HepG2 (cell line): ENCODE results near the gene EWSR1.

Experiments
- AKNA ChIP-seq: sonication (generic); formaldehyde crosslinking; IDR thresholded peaks from 2 replicates; pipeline ENCODE4 v1.4.0; 2020; ENCODE audit warnings: missing genetic modification reagents, borderline replicate concordance
- CBFB ChIP-seq: sonication (generic); formaldehyde crosslinking; IDR thresholded peaks from 2 replicates; pipeline ENCODE4 v1.4.0; 2020; ENCODE audit warnings: missing genetic modification reagents
- ETV6 ChIP-seq: sonication (generic); formaldehyde crosslinking; conservative IDR thresholded peaks from 2 replicates; pipeline ENCODE4 v1.4.0; 2020; ENCODE audit warnings: missing genetic modification reagents
- KDM1A ChIP-seq: IDR thresholded peaks from 2 replicates; pipeline ENCODE4 v1.6.1; 2016; ENCODE audit warnings: missing compliant biosample characterization
- NR2F6 ChIP-seq, 2 experiments: IDR thresholded peaks; 2 replicates each; pipeline ENCODE4 v1.6.1; 2016; ENCODE audit warnings: antibody characterized with exemption in 1 of 2, mild to moderate bottlenecking in 1 of 2
- POLR2A ChIP-seq, 2 experiments: IDR thresholded peaks; 2 replicates each; pipeline ENCODE4 v1.6.1; 2011; ENCODE audit warnings: low read depth in 2 of 2, low read length in 2 of 2, mild to moderate bottlenecking in 1 of 2, moderate library complexity in 1 of 2; ENCODE audit not compliant: insufficient read depth in 1 of 2
- POLR2AphosphoS5 ChIP-seq: IDR thresholded peaks from 2 replicates; pipeline ENCODE4 v1.6.1; 2012; ENCODE audit warnings: low read depth, low read length
- RARA ChIP-seq: IDR thresholded peaks from 2 replicates; pipeline ENCODE4 v1.6.1; 2016; ENCODE audit warnings: missing genetic modification reagents, missing compliant biosample characterization
- SCMH1 ChIP-seq: sonication (generic); formaldehyde crosslinking; IDR thresholded peaks from 2 replicates; pipeline ENCODE4 v1.9.0; 2021; ENCODE audit warnings: missing genetic modification reagents, mild to moderate bottlenecking, borderline replicate concordance
- SMC3 ChIP-seq: IDR thresholded peaks from 2 replicates; pipeline ENCODE4 v1.6.1; 2011; ENCODE audit warnings: low read length, improper control_type of control experiment
- USF2 ChIP-seq, 2 experiments: sonication (generic) in 1 of 2; formaldehyde crosslinking in 1 of 2; IDR thresholded peaks; 2 replicates each; pipeline versions ENCODE4 v1.5.1 to v1.6.1; 2011 to 2020; ENCODE audit warnings: borderline replicate concordance in 1 of 2, low read depth in 1 of 2, low read length in 1 of 2, mild to moderate bottlenecking in 1 of 2, missing genetic modification reagents in 1 of 2, moderate library complexity in 1 of 2
- ZNF367 ChIP-seq: sonication (generic); formaldehyde crosslinking; IDR thresholded peaks from 2 replicates; pipeline ENCODE4 v1.4.0; 2020; ENCODE audit warnings: missing genetic modification reagents, borderline replicate concordance

- TF ChIP-seq SCMH1: no peak
- TF ChIP-seq NR2F6 (IDR thresholded peaks at IDR 0.05): no peak
- TF ChIP-seq NR2F6 (CRISPR knock-in tag; IDR thresholded peaks at IDR 0.05): no peak
- TF ChIP-seq RARA (CRISPR knock-in tag): no peak
- no peak for TF ChIP-seq POLR2A (IDR thresholded peaks at IDR 0.05; ENCODE audit: insufficient read depth in 1 of 2, low read depth in 2 of 2, low read length in 2 of 2)
- TF ChIP-seq SMC3: no peak
- TF ChIP-seq POLR2AphosphoS5: no peak
- no peak for TF ChIP-seq USF2 (IDR thresholded peaks at IDR 0.05; ENCODE audit: low read depth, low read length)
- TF ChIP-seq USF2 (CRISPR knock-in tag; IDR thresholded peaks at IDR 0.05; ENCODE audit: borderline replicate concordance): no peak
- no peak for TF ChIP-seq AKNA (CRISPR knock-in tag)
- no peak for TF ChIP-seq KDM1A (CRISPR knock-in tag)
- TF ChIP-seq ETV6 (CRISPR knock-in tag): no peak
- TF ChIP-seq CBFB (CRISPR knock-in tag): no peak
- no peak for TF ChIP-seq ZNF367
Observed at GRCh38 chr22:29316141-29316828, 48.2 kb downstream of the EWSR1 start.
